GM18511 (cell line): Measurements from ENCODE around the gene FEZF2.

Experiments
- ATAC-seq: cut with Tn5 transposase; IDR thresholded peaks from one replicate; pipeline ENCODE4 v1.9.1; 2021; ENCODE audit warnings: mild to moderate bottlenecking, moderate library complexity; ENCODE audit not compliant: unreplicated experiment

FEZF2 gene

DNA sequence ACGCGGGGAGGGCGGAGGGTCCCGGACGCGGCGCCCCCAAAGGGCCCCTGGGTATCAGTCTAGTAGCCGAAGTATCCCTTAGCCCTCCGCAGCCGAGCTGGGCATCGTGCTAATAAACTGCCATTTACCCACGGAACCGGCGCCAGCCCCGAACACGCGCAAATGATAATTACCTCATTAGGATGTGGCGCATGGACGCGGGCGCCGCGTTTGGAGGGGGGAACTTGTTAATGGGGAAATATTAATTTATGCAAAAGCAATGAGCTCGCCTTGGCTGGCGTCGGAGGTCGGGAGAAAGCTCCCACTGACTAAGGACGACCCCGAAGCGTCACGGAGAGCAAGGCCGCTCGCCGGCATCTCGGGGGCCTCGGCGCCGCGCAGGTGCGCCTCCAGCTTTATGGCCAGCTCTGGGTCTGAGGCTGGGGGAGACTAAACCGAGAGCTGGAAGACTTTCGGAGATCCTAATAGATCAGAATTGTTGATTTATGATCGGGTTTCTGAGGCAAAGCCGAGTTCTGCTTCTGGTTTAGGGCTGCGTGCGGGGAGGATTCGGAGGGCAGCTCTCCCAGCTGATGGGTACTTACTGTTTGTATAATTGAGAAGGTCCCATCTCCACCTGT is 474 bp upstream of the FEZF2 start:
- ATAC-seq, result no peak

DNA sequence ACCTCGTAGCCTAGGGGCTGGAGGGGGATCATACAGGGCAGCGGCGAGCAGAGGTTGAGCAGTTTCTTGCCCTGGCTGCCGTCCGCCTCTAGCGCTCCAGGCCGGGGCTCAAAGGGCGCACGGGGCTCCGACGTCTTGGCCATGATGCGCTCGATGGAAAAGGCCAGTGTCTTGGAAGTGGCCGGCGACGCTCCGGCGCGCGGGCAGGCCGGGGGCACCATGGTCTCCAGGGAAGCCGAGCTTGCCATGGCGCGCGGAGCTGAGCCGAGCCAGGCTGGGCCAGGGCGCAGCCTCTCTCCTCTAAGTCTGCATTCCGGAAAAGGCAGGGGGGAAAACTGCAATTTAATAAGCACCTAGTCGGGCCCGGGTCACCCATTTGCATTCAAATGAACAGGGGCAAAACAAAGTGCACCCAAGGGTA is 719 bp downstream of the FEZF2 start:
- no peak for ATAC-seq

DNA sequence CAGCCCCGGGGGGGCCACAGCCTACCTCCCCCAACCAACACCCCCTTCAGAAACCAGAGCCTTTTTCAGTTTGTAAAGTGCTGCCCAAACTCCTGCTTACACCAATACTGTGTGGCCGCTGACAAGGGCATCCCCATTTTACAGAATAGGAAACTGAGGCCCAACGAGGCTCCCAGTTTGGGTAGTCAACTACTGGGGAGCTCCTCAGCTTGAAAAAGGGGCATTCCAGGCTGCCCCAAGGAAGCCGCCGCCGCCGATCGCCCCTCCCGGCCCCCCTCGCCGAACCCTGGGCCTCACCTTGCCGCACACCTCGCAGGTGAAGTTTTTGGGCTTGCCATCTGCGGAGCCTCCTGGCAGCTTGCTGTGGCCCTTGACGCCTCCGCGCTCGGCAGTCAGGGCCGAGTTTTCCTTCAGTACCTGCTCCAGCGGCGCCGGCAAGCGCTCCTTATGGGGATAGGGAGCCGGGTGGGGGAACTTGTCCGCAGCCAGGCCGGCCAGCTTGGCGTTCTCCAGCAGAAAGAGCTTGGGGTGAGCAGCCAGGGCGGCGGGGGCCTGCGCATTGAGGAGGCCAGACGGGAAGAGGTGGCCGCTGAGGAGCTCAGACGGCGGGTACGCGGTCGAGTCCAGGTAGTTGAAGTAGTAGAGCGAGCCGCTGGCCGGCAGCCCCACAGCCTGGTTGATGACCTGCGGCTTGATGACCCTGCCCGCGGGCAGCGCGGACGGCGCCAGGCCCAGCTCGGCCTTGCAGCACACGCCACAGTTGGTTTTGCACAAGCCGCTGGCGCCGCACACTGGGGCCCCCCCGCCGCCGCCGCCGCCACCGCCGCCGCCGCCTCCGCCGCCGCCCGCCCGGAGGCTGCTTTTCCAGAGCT is 1.4 kb downstream of the FEZF2 start:
- ATAC-seq, result no peak

DNA sequence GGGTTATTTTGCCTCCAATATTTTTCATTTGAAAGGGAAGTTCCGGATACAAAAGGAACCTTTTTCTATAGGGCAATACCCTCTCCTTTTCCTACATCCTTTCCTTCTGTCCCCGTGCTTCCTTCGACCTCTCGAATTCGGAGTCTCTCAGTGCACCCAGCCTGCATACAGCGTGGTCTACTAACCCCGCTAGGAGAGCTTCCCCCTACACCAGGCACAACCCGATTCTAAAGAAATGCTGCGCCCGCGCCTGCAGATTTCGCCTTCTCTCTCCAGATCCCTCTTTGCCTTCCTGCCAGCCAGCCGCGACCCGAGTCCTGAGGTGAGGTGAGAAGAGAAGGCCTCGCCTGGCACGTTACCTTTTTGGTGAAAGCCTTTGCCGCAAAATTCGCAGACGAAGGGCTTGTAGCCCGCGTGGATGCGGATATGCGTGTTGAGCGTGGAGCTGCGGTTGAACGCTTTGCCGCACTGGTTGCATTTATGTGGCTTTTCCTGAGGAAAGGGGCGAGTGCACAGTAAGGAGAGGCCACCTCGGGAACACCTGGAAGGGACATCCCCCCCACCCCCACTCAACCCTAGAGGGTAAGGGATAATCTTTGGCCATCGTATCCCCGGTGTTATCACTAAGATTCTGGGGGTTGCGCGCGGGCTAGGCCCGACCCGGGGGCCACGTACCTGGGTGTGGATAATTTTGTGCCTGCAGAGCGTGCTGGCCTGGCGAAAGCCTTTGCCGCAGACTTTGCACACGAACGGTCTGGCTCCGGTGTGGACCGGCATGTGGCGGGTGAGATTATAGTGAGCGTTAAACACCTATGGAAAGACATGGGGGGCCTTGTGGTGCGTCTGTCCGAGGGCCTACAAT is 2.3 kb downstream of the FEZF2 start:
- no peak for ATAC-seq

DNA sequence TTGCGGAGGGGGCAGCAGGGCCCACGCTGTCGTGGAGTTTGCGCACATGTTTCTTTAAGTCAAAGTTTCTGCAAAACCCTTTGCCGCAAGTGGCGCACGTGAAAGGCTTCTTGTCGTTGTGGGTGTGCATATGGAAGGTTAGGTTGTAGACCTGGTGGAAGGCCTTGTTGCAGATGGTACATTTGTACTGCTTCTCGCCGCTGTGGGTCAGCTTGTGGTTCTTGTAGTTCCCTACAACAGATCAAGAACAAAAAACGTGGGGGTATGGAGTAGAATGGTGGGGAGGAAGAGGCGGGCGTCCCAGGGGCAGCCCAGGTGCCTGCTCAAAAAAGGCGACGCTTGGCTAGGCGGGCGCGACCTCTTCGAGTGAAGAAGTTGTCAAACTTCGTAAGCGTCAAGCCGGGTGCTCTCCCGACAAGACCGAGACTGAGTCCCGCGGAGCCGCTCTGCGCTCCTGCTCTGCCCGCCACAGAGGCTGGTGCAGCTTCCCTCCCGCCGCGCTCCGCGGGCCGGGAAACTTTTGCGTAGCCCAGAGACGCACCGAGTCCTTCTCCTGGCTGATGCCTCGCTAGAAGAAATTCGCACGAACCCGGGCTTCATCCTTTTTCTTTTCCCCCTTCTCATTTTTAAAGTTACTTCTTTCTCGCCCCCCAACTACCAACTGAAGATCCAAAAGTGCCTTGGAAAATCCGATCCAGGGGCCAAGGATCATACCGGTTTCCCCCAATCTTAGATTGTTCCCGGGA is 3.1 kb downstream of the FEZF2 start:
- no peak for ATAC-seq

DNA sequence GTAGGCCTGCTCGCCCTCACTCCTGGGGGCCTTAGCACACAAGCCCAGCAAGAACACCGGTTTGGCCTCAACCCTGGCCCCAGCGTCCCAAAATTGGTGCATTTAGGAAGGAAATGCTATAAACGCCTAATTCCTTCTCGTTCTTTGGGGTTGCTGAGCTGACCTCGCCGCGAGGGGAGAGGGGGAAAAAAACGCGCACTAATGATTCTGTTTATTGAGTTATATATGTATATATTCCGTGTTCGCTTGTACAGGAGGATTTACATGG is 3.9 kb downstream of the FEZF2 start:
- no peak for ATAC-seq

DNA sequence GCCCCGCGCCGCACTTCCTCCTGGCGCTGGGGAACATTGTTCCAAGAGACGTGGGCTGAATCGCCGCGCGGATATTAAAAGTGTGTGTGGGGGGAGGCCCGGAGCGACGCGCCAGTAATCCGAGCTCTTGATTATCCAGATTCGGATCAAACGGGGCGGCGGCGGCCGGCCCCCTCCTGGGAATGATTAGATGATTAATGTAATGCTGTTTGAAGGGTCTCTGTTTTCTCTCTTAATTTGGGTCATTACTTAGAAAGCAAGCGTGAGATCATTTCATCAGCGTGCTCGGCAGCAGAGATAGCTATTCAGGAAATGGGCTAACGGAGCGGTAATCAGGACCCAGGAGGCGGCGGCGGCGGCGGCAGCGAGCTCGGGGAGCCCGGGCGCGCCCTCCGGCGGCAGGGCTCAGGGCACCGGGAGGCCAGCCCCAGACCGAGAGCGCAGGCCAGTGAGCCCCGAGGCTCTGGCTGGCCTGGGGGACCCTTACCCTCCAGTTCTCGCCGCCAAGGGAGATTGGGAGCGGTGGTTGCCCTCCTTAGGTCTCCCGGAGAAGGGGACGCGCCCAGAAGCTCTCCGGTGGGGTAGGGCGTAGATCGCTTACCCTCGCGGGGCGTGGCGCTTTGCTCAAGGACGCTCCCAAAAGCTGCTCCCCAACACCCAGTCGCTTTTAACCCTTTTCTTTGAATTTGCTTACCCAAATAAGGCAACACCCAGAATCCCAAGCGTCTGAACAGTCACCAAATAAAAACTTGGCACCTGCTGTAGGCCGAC is 4.5 kb downstream of the FEZF2 start:
- ATAC-seq, result no peak

DNA sequence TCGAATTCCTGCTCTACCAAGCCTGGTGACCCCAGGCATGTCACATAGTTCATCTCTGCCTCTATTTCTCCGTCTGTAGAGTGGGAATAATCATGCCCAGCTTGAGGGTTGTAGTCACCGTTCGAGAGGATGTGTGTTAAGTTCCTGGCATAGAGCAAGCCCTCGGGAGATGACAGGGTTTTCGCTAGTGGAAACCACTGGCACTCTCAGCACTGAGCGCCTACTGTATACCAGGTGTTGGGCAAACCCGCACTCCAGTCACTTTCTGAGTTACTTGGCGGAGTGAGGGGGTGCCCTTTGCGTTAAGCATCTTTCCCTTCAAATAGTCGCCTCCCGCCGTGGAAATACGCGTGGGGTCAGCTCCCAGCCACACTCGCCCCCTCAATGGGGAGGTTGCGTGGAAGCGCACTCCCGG is 5.1 kb downstream of the FEZF2 start:
- no peak for ATAC-seq

DNA sequence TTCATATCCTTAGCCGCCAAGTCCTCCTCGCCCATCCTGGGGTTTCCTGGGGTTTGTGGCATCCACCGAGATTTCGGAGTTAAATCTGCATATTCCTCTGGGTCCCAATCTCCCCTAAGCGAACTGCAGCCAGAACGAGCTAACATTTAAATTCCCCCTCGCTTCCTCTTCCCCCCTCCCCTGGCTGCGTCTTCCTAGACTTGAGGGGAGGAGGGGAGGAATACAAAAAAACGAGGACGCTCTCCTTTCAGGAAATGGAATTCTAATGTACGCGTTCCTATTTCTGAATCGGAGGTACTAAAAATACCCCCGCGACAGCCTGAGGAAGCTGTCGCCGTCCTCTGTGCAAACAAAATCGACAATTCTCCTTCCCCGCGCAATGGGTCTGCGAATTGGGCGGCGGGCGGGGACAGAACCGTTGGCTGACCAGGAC is 5.6 kb downstream of the FEZF2 start:
- ATAC-seq, result no peak

DNA sequence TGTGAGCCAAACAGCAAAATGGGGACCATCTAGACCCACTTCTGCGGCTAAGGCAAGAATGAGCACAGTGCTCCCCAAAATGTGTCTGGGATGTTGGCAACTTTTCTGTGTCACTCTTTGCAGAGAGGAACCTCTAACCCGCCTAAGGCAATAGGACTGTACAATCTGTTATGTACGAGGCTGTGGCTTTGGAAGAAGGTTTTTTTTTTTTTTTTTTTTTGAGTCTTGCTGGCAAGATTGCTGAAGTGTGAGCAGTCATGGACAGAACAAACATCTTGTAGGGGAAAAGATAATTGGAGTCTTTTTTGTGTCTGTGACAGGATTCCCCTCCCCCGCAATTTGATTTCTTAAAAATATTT is 7.2 kb downstream of the FEZF2 start:
- no peak for ATAC-seq

DNA sequence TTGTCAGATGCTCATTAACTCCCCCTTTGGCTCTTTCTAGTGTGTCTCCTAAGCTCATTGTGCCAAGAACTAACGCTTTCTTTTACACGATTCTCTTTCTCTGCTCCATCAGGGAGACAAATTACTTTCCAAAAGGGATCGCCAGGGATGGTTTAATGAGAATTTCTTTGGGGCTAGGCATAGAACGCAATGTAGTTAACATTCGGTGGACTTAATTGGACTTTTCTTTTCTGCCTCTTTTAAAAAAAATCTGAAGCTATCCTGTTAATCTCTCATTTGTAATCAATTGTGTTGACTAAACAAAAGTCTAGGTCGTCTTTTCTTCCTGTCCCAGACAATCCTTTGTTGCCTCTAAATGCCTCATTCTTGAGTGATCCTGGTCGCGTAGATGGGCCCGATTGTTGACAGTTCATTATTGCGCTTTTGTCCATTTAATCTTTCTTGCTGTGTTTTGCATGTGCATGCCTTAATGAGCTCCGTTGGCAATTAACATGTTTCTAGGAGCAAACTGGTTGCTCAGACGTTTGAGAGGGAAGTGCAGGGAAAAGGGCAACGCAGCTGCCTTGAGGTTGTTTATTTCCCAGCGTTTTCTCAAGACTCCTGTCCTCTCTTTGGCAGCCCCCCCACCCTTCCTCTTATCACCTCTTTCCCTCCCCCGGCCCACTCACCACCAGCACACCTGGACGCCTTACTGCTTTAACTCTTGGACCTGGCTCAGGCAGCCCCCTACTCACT is 7.8 kb downstream of the FEZF2 start:
- no peak for ATAC-seq

DNA sequence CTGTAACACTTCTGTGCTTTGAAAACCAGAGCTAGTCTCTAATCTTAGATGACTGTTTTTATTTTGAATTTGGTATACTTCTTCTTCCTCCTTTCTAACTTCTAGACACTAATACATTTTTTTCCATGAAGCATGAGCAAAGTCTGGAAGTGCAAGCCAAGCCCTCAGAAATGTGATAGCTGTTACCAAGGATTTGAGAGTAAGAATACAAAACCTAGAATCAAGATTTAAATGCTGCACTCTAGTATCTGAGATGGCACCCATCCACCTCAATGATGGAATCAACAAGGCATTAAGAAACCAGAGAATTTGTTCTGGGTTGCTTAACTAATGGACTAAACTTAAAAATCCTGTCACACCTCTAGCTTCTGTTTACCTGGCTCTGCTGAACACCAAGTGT is 9.2 kb downstream of the FEZF2 start:
- no peak for ATAC-seq

DNA sequence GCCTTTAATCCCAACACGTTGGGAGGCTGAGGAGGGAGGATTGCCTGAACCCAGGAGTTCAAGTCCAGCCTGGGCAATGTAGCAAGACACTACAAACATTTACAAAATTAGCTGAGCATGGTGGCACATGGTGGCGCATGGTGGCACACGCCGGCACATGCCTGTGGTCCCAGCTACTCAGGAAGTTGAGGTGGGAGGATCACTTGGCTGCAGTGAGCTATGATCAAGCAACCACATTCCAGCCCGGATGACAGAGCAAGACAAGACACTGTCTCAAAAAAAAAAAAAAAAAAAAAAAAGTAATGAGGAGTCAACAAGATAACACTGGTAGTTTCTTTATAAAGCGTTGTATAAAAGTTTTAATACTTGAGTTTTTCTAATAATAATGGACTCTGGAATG is 10.1 kb downstream of the FEZF2 start:
- no peak for ATAC-seq

DNA sequence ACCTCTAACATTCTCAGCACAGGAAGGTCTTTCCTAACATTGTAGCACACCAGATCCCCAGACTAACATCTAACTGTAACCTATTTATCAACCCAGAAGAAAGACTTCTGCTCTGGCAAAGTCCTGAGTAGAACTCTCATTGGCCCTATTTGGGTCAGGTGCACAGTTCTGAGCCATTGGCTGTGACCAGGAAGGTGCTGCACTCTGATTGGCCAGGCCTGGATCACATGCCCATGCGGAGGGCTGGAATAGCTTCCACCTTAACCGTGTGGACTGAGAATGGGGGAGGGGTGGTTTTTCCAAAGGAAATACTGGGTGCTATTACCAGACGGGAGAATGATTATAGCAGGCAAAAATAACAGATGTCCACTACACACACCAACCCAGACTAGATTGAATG is 11.5 kb downstream of the FEZF2 start:
- peak; percentile 42 for ATAC-seq

DNA sequence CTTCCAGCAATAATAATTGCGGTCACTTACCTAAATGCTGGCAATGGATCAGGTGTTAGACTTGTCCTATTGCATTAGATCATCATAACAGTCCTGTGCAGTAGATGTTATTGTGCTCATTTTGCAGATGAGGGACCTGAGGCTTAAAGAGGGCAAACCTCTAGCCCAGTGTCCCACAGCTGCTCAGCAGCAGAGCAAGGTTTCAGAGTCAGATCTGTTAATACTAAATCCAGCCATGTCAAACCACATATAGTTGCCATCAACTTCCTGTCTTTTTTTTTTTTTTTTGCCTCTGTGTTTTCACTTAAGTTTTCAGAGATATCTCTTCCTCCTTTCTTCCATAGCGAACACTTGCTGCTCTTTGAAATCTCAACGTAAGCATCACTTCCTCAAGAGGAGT is 12.1 kb downstream of the FEZF2 start:
- ATAC-seq, result peak; percentile 97

DNA sequence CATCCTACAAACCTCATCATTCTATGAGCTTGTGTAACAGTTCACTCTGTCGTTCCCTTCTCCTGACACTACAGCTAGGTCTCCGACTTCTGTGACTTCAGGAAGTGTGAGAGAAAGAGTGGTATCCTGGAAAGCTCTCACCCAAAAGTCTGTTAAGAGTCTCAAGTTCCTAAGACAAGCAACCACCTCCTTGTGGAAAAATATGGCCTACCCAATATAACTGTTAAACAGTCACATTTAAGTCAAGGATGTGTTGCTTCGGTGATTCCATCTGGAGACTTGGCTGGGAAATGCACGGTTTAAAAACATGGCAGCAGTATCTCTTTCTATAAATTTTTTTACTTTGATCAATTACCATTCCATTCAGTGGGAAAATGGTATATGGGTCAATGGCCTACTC is 13.8 kb downstream of the FEZF2 start:
- ATAC-seq, result no peak

DNA sequence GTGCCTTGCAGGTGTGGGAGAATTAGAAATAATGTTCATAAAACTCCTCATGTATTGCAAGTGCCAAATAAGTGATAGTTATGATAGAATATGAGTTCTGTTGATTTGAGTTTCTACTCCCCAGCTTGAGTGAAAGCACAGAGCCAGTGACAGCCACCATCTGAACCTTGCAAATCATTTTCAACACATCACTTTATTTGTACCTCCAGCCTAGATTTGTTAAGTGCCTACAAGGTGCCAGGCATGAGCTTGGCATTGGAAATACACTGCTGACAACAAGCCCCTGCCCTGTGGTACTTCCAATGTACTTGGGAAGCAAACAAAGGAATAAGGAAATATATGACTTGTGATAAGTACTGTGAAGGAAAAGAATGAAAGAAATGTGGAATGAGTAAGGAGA is 17.0 kb downstream of the FEZF2 start:
- no peak for ATAC-seq

DNA sequence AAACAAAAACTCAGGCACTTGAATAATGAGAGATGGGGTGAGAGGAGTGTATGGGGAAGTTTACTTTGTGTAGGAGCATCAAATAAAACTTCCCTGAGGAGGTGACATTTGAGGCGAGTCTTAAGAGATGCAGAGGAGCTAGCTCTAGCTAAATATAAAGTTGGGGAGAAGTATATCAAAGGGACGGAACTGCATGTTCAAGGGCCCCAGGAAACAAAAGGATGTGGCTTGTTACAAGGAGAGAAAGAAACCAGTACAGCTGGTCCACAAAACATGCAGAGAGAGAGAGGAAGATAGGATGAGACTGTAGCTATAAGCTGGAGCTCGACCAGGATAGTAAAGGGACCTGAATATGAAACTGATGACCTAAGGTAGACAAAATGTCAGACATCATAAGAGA is 17.6 kb downstream of the FEZF2 start:
- no peak for ATAC-seq

DNA sequence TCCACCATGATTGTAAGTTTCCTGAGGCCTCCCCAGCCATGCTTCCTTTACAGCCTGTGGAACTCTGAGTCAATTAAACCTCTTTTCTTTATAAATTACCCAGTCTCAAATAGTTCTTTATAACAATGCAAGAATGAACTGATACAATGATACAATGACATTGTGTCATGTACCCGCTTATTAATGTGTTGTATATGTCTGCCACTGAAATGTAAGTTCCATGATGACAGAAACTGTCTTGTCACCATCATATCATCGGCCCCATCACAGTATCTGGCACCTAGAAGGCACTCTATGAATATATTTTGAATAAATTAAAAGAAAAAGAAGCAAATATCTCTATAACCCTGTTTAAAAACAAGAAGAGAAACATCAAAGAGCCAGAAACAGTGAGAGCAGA is 29.6 kb downstream of the FEZF2 start:
- no peak for ATAC-seq

DNA sequence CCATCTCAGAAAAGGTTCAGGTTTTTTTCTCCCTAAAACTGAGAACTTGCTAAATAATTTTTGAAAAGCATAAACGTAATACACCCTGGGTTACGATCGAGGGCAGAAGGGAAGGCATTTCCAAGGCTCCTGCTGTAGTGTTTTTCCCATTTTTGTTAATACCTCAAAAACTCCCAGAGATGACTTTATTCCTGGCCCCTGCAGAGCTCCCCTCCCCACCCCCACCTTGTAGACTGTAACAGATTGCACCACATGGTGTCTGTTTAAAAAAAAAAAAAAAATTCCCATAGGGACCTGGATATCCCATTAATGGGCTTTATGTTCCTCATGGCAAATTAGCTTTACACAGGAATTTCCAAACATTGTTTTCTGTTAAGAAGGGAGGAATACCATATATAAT is 38.2 kb downstream of the FEZF2 start:
- no peak for ATAC-seq
